GM12873 (cell line): ENCODE data around the gene EVX1.

ENCODE experiments used
- CTCF ChIP-seq: IDR thresholded peaks from 2 replicates; pipeline ENCODE4 v1.5.1; 2012; ENCODE audit warnings: low read depth, mild to moderate bottlenecking, moderate library complexity, low read length, control low read depth; ENCODE audit not compliant: insufficient read depth; ENCODE audit errors: missing control alignments

The EVX1 gene

GRCh38 chr7:27240015-27240731 lies 2.4 kb upstream of the EVX1 start:
- TF ChIP-seq CTCF = no peak

DNA sequence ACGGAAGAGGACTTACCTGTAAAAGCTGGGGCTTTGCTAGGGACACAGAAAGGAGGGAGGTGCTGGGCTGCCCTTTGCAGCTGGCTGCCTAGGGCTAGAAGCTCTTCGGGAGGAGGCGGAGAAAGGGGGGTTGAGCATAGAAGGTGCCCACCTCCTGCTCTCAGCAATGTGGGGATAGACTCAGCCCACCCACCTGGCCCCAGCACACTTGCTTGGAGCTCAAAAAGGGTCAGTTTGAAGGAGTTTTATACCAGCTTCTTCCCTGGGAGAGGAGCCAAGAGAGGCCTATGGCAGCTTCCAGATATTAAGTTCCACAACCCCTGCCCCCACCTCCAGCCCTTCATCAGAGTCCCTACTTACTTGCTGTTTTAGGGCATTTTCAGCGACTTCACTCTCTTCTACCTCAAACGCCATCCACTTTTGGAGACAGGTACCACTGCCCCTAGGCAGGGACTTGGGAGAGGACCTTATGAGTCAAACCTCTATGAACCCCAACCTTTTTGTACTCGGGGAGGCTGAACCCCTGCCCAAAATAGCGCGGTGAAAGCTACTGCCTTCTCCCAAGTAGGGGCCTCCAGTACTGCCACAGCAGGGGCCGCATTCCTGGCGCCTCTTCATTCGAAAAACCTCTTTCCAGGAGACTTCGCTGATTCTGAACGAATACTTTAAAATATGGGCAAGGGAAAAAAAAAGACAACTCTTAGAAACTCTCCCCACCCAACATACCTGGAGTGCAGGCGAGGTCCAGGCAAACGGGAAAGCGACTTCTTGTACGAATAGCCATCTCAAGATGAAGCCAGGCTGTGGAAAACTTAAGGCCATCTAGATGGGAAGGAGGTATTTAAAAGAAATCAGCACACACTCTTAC lies 1.2 kb upstream of the EVX1 start:
- no peak for TF ChIP-seq CTCF

DNA sequence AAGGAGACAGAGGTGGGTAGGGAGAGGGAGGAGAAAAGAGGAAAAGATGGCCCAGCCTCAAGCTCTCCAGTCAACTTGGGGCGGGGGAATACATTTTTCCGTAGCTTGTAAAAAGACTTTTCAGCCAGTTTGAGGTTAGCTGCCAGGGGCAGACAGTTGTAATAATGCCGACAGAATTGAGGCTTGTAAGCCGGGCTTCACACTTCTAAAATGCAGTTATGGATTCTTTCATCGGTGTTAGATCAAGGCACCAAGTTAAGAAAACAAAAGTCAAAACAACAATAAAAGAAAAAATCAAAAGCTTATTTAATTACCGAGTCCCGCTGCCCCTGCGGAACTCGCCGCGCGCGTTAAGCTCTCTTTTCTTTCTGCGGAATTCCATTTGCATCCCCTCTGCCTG lies 448 bp upstream of the EVX1 start:
- no peak for TF ChIP-seq CTCF

- no peak for TF ChIP-seq CTCF
Observed at GRCh38 chr7:27243340-27244163, 950 bp downstream of the EVX1 start.

- TF ChIP-seq CTCF = no peak
Observed at GRCh38 chr7:27244488-27245123, 2.0 kb downstream of the EVX1 start.

DNA sequence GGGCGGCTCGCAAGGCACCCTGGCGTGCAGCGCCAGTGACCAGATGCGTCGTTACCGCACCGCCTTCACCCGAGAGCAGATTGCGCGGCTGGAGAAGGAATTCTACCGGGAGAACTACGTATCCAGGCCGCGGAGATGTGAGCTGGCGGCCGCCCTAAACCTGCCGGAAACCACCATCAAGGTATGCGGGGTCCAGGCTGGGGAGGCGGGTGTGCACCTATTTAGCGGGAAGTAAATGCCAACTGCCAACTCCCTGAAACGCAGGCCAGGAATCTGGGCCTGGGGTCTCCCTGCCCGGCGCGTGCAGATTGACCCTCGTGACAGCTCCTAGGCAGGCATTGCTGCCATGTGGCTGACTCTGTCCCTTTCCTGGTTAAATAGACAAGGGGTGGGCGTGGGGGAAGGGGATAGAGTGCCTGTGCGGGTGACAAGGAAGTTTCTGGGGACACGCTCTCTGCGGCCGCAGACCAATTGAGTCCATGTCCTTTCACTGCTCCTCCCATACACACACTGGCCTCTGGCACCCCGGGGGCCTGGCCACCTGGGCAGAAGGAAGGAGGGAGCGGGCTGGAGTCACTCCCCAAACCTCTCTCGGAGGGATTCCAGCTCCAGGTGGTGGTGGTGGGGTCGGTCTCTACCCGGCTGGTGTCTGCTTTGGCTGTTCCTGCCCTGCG lies 2.7 kb downstream of the EVX1 start:
- TF ChIP-seq CTCF = no peak
